Psoas muscle (tissue), 8 donors: ENCODE measurements around the gene E2F6. TPM values are rescaled to one million over a fixed set of nuclear protein-coding genes. Genes with fewer than 3 reads are reported as not detected.

Source experiments
- ATAC-seq, 4 donors: fragments of 200-7000 bp; cut with Tn5 transposase; one replicate each; pipeline ENCODE4 v1.9.1; 2020; ENCODE audit warnings: moderate library complexity in 3 of 4, mild to moderate bottlenecking in 2 of 4
- DNase-seq, 2 donors: peaks; one replicate each; pipeline ENCODE4 v3.0.0-alpha.2; 2020
- H3K27ac ChIP-seq: fragments of 200-600 bp; one replicate; pipeline ENCODE4 v1.8.0; 2022
- H3K27me3 ChIP-seq, 3 donors: fragments of 200-600 bp in 1 of 3; one replicate each; pipeline versions ENCODE4 v1.6.1 to v1.8.0; 2013 to 2022; ENCODE audit warnings: low read length in 2 of 3, mild to moderate bottlenecking in 2 of 3, moderate library complexity in 1 of 3; ENCODE audit not compliant: insufficient read depth in 3 of 3
- H3K36me3 ChIP-seq, 2 donors: fragments of 200-600 bp in 1 of 2; one replicate each; pipeline versions ENCODE4 v1.6.1 to v1.8.0; 2013 to 2022; ENCODE audit warnings: low read depth in 1 of 2, mild to moderate bottlenecking in 1 of 2, moderate library complexity in 1 of 2; ENCODE audit not compliant: insufficient read depth in 1 of 2
- H3K4me1 ChIP-seq: fragments of 200-600 bp; one replicate; pipeline ENCODE4 v1.8.0; 2022
- H3K4me3 ChIP-seq: fragments of 200-600 bp; one replicate; pipeline ENCODE4 v1.8.0; 2022; ENCODE audit warnings: mild to moderate bottlenecking
- H3K9me3 ChIP-seq: fragments of 200-600 bp; one replicate; pipeline ENCODE4 v1.8.0; 2022
- CTCF ChIP-seq: fragments of 200-600 bp; IDR thresholded peaks from one replicate; pipeline ENCODE4 v1.8.0; 2022; ENCODE audit warnings: antibody characterized with exemption
- WGBS, 3 donors: extraction: QIAGEN DNeasy Blood & Tissue Kit; methylation state at CpG; one replicate each; pipeline versions ENCODE4 v1.1.6 to v1.1.7; 2013; 5-methylcytosine and 5-hydroxymethylcytosine counted together
- intact Hi-C, 2 donors: fragments of 100-400 bp; cut with DNase I; formaldehyde crosslinking; loops; one replicate each; pipeline versions ENCODE4 v1.11.0 to v1.14.2; 2022
- polyA plus RNA-seq, 3 donors: library from polyadenylated mRNA; stranded (reverse); fragments of 200-250 nt; gene quantifications; one replicate each; pipeline ENCODE4 v1.2.3, GENCODE V29; 2013
- total RNA-seq, 4 donors: library from RNA; stranded (reverse); fragmentation: NEBNext Ultra II Directional in 2 of 4; extraction: Animal tissue kit (Norgen Biotek cat#: 25700) in 2 of 4; gene quantifications; one replicate each; pipeline versions ENCODE4 v1.2.1 to v1.2.4, GENCODE V29; 2021 to 2023
- donor health status: healthy with polysubstance abuse.
- donor health status: DM: no; HTN: no; CAD: no; lungs with moderate emphysema.
- donor health status: Bipolar disorder and iron deficiency.
- donor health status: healthy.
- donor health status: DM: yes; HTN: yes; CAD: no.
- donor health status: DM: no; HTN: no; CAD: no.
- donor health status: DM: no; HTN: no; CAD: no.
- donor health status: DM: yes; HTN: yes; CAD: no.

The E2F6 gene
- total and polyA plus RNA-seq, 7 donors, result 19.5 to 56.4 (median 31.3) TPM

GRCh38 chr2:11410101-11410500 is 55.9 kb downstream of the E2F6 start:
- Histone ChIP-seq H3K9me3 (no peaks in the 10 kb centered on the region), H3K27me3 (no peaks in the 10 kb centered on the region), H3K36me3 (no peaks in the 10 kb centered on the region), H3K27ac (no peak overlapping the region), H3K4me1 (peaks cover 41% of the 10 kb centered on the region), H3K4me3 (no peak overlapping the region)
- DNase-seq, result no peak
- no peak for TF ChIP-seq CTCF
- intact Hi-C loops, result loop anchor here in 1 of 2 donors (2.0 to 5.0 kb wide), 2 partner anchors 68 to 173 kb away; partner anchors contain the start of gene ROCK2
- WGBS, 3 donors, result 94 to 96% (median 94%) methylated on average over 5 of the region's 5 CpGs
- no peak for ATAC-seq

DNA sequence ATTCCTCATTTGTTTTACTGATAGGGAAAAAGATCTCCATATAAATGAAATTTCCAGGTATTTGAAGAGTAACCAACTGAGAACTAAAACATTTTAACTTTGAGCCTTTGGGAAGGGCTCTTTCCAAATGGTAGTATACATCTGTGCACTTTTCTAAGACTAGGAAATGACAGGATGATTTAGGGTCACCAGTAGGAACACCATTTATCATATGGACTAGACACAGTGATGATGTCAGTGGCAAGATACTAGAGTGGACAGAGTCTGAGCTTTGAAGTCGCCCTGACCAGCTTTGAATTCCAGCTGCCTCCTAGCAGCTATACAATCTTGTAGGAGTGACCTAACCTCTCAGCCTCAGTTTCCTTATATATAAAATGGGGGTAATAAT is 56.4 kb downstream of the E2F6 start:
- DNase-seq, result no peak
- H3K27ac ChIP-seq, result no peak overlapping the region
- H3K9me3 ChIP-seq, result no peaks in the 10 kb centered on the region
- intact Hi-C loops, result no loop called here
- no peaks in the 10 kb centered on the region for H3K36me3 ChIP-seq
- ATAC-seq, result no peak
- no peak for TF ChIP-seq CTCF
- WGBS, 3 donors, result 85 to 96% (median 95%) methylated on average over 1 of the region's 1 CpG
- peaks cover 44% of the 10 kb centered on the region for H3K4me1 ChIP-seq
- no peak overlapping the region for H3K4me3 ChIP-seq
- H3K27me3 ChIP-seq, result no peaks in the 10 kb centered on the region

GRCh38 chr2:11408959-11409571 is 56.9 kb downstream of the E2F6 start:
- intact Hi-C loops, result no loop called here
- WGBS, 3 donors, result 77 to 89% (median 89%) methylated on average over 1 of the region's 1 CpG
- ATAC-seq (peak; percentile 23 to 51 (median 46)), DNase-seq (no peak)
- Histone ChIP-seq H3K4me3 (no peak overlapping the region), H3K27me3 (no peaks in the 10 kb centered on the region), H3K27ac (peak overlapping the region; percentile 53), H3K9me3 (no peaks in the 10 kb centered on the region), H3K36me3 (no peaks in the 10 kb centered on the region), H3K4me1 (peaks cover 48% of the 10 kb centered on the region)
- no peak for TF ChIP-seq CTCF

- peak overlapping the region; percentile 73 for H3K27ac ChIP-seq
- no peak overlapping the region for H3K4me3 ChIP-seq
- H3K36me3 ChIP-seq, result no peaks in the 10 kb centered on the region
- H3K4me1 ChIP-seq, result peaks cover 45% of the 10 kb centered on the region
- TF ChIP-seq CTCF, result no peak
- H3K9me3 ChIP-seq, result no peaks in the 10 kb centered on the region
- WGBS, 3 donors, result 53 to 71% (median 66%) methylated on average over 6 of the region's 6 CpGs
- DNase-seq (no peak), ATAC-seq (peak in 2 of 4 donors; percentile 9 to 24)
- intact Hi-C loops, result no loop called here
- no peaks in the 10 kb centered on the region for H3K27me3 ChIP-seq
These were observed 58.5 kb downstream of the E2F6 start for GRCh38 chr2:11407413-11407812.

DNA sequence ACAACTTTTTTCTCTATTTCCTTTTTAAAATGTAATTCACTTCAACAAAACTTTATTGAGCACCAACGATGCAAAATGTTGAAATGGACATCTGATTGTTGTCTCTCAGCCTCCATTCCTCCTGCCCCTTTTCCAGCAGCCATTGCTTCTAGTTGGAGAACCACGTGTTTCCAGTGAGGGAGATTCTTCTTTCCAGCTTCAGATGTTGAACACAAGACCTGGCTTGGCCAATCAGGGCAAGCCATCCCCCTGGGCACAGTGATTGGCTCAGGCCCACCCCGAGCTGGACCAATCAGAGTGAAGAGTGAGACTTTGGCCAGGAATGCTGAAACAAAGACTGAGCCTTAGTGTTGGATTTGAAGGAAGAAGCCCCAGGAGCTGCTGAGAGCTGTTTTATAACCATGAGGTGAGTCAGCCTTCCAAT is 59.0 kb downstream of the E2F6 start:
- DNase-seq (peak; percentile 61 to 75), ATAC-seq (peak; percentile 71 to 84 (median 77))
- intact Hi-C loops, result no loop called here
- peak overlapping the region; percentile 7 for H3K4me3 ChIP-seq
- TF ChIP-seq CTCF, result no peak
- no peaks in the 10 kb centered on the region for H3K36me3 ChIP-seq
- no peaks in the 10 kb centered on the region for H3K9me3 ChIP-seq
- peaks cover 41% of the 10 kb centered on the region for H3K4me1 ChIP-seq
- H3K27ac ChIP-seq, result peak overlapping the region; percentile 73
- no peaks in the 10 kb centered on the region for H3K27me3 ChIP-seq
- 47 to 60% (median 55%) methylated on average over 3 of the region's 3 CpGs for WGBS, 3 donors
